Measurements from ENCODE around the gene SARDH.

Gene SARDH

GRCh38 chr9:133761641-133762248 is 23.6 kb upstream of the SARDH start:
- Histone ChIP-seq H3K27me3 (ENCODE audit: insufficient read depth, low read depth, severe bottlenecking) (no peaks in the 10 kb centered on the region), H3K4me3 (ENCODE audit: low read depth, low read length) (no peak overlapping the region), H3K36me3 (peaks cover 32% of the 10 kb centered on the region), H3K9me3 (ENCODE audit: severe bottlenecking) (peaks cover 2% of the 10 kb centered on the region), H3K27ac (no peak overlapping the region)
- peak; percentile 1 for DNase-seq
- no peak for TF ChIP-seq CTCF (IDR thresholded peaks at IDR 0.05; ENCODE audit: low read depth, low read length)

GRCh38 chr9:133760713-133761290 is 22.6 kb upstream of the SARDH start:
- H3K36me3 ChIP-seq: peaks cover 26% of the 10 kb centered on the region
- H3K9me3 ChIP-seq (ENCODE audit: severe bottlenecking): no peaks in the 10 kb centered on the region
- no peak overlapping the region for H3K4me3 ChIP-seq (ENCODE audit: low read depth, low read length)
- H3K27me3 ChIP-seq (ENCODE audit: insufficient read depth, low read depth, severe bottlenecking): no peaks in the 10 kb centered on the region
- H3K27ac ChIP-seq: no peak overlapping the region
- no peak for TF ChIP-seq CTCF (IDR thresholded peaks at IDR 0.05; ENCODE audit: low read depth, low read length)
- DNase-seq: no peak

- TF ChIP-seq CTCF (IDR thresholded peaks at IDR 0.05; ENCODE audit: low read depth, low read length): no peak
- DNase-seq: no peak
- Histone ChIP-seq H3K4me3 (ENCODE audit: low read depth, low read length) (no peak overlapping the region), H3K9me3 (ENCODE audit: severe bottlenecking) (no peaks in the 10 kb centered on the region), H3K27ac (no peak overlapping the region), H3K36me3 (peaks cover 18% of the 10 kb centered on the region), H3K27me3 (ENCODE audit: insufficient read depth, low read depth, severe bottlenecking) (no peaks in the 10 kb centered on the region)
Observed at GRCh38 chr9:133759946-133760345, 21.8 kb upstream of the SARDH start.

GRCh38 chr9:133759146-133759900 is 21.2 kb upstream of the SARDH start:
- H3K36me3 ChIP-seq: peaks cover 17% of the 10 kb centered on the region
- no peak overlapping the region for H3K4me3 ChIP-seq (ENCODE audit: low read depth, low read length)
- no peak overlapping the region for H3K27ac ChIP-seq
- H3K9me3 ChIP-seq (ENCODE audit: severe bottlenecking): no peaks in the 10 kb centered on the region
- no peaks in the 10 kb centered on the region for H3K27me3 ChIP-seq (ENCODE audit: insufficient read depth, low read depth, severe bottlenecking)
- TF ChIP-seq CTCF (IDR thresholded peaks at IDR 0.05; ENCODE audit: low read depth, low read length): no peak
- DNase-seq: no peak

GRCh38 chr9:133758228-133758627 is 20.1 kb upstream of the SARDH start:
- Histone ChIP-seq H3K27me3 (ENCODE audit: insufficient read depth, low read depth, severe bottlenecking) (no peaks in the 10 kb centered on the region), H3K9me3 (ENCODE audit: severe bottlenecking) (no peaks in the 10 kb centered on the region), H3K4me3 (ENCODE audit: low read depth, low read length) (no peak overlapping the region), H3K27ac (no peak overlapping the region), H3K36me3 (peaks cover 9% of the 10 kb centered on the region)
- TF ChIP-seq CTCF (IDR thresholded peaks at IDR 0.05; ENCODE audit: low read depth, low read length): no peak
- no peak for DNase-seq

Measured in WERI-Rb-1 (cell line).